ENCODE measurements around the gene CPA2.

CPA2 gene

GRCh38 chr7:130279906-130280305 lies 13.2 kb downstream of the CPA2 start:
- no peak for DNase-seq (ENCODE audit: low read depth)

- DNase-seq (ENCODE audit: low read depth) = peak; percentile 32
These were observed 14.6 kb downstream of the CPA2 start for GRCh38 chr7:130281260-130281659.

GRCh38 chr7:130286881-130287280 lies 20.2 kb downstream of the CPA2 start:
- no peak for DNase-seq (ENCODE audit: low read depth)

- DNase-seq (ENCODE audit: low read depth) = no peak
These were observed 21.5 kb downstream of the CPA2 start for GRCh38 chr7:130288168-130288567.

- DNase-seq (ENCODE audit: low read depth) = no peak
These were observed 22.2 kb downstream of the CPA2 start for GRCh38 chr7:130288829-130289228.

- DNase-seq (ENCODE audit: low read depth) = no peak
These were observed 22.8 kb downstream of the CPA2 start for GRCh38 chr7:130289478-130289877.

- no peak for DNase-seq (ENCODE audit: low read depth)
These were observed 24.1 kb downstream of the CPA2 start for GRCh38 chr7:130290745-130291144.

GRCh38 chr7:130292682-130293257 lies 26.1 kb downstream of the CPA2 start, which contains the start of gene CPA4:
CPA4 (plus strand) TSS chr7:130293161; CDS start chr7:130293181, 20 bp downstream.
- DNase-seq (ENCODE audit: low read depth) = peak; percentile 94

GRCh38 chr7:130293521-130293920 lies 26.9 kb downstream of the CPA2 start:
- DNase-seq (ENCODE audit: low read depth) = no peak

- no peak for DNase-seq (ENCODE audit: low read depth)
These were observed 27.7 kb downstream of the CPA2 start for GRCh38 chr7:130294314-130294713.

GRCh38 chr7:130296221-130296951 lies 29.7 kb downstream of the CPA2 start:
- peak; percentile 39 for DNase-seq (ENCODE audit: low read depth)

- DNase-seq (ENCODE audit: low read depth) = no peak
These were observed 31.2 kb downstream of the CPA2 start for GRCh38 chr7:130297628-130298543.

- no peak for DNase-seq (ENCODE audit: low read depth)
These were observed 32.1 kb downstream of the CPA2 start for GRCh38 chr7:130298544-130299326.

GRCh38 chr7:130299866-130300265 lies 33.2 kb downstream of the CPA2 start:
- peak; percentile 21 for DNase-seq (ENCODE audit: low read depth)

GRCh38 chr7:130301501-130302020 lies 34.9 kb downstream of the CPA2 start:
- no peak for DNase-seq (ENCODE audit: low read depth)

GRCh38 chr7:130302649-130303048 lies 36.0 kb downstream of the CPA2 start:
- DNase-seq (ENCODE audit: low read depth) = no peak

GRCh38 chr7:130303127-130303526 lies 36.5 kb downstream of the CPA2 start:
- no peak for DNase-seq (ENCODE audit: low read depth)

- no peak for DNase-seq (ENCODE audit: low read depth)
These were observed 36.9 kb downstream of the CPA2 start for GRCh38 chr7:130303551-130303950.

GRCh38 chr7:130303982-130304381 lies 37.3 kb downstream of the CPA2 start:
- DNase-seq (ENCODE audit: low read depth) = no peak

GRCh38 chr7:130304878-130305277 lies 38.2 kb downstream of the CPA2 start:
- no peak for DNase-seq (ENCODE audit: low read depth)

- DNase-seq (ENCODE audit: low read depth) = no peak
These were observed 38.9 kb downstream of the CPA2 start for GRCh38 chr7:130305433-130306042.

Data from fibroblast of gingiva (primary cell).